Myocyte (in vitro differentiated cells): ENCODE data around the gene KSR2. TPM values are rescaled to one million over a fixed set of nuclear protein-coding genes. Genes with fewer than 3 reads are reported as not detected.

Source experiments
- DNase-seq: peaks from one replicate; pipeline ENCODE4 v3.0.0-alpha.2; 2012; ENCODE audit warnings: low read depth
- total RNA-seq: library from RNA; depleted of rRNA; stranded (reverse); fragments of >200 nt; gene quantifications from 2 replicates; pipeline ENCODE4 v1.2.3, GENCODE V29; 2014

The KSR2 gene
- total RNA-seq, 1 donor from 2014 or later, result not detected

GRCh38 chr12:117587631-117588287 lies 381.0 kb downstream of the KSR2 start:
- DNase-seq, result peak; percentile 24

- no peak for DNase-seq
Observed at GRCh38 chr12:117583677-117584225, 385.0 kb downstream of the KSR2 start.

DNA sequence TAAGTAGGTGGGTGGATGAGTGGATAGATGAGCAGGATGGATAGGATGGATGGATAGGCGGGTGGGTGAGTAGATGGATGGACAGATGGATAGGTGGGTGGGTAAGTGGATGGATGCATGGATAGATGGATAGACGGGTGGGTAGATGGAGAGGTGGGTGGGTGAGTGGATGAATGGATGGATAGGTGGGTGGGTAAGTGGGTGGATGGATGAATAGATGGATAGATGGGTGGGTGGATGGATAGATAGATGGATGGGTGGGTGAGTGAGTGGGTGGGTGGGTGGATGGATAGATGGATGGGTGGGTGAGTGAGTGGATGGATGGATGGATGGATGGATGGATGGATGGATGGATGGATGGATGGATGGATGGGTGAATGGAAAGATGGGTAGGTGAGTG lies 385.7 kb downstream of the KSR2 start:
- DNase-seq, result no peak

DNA sequence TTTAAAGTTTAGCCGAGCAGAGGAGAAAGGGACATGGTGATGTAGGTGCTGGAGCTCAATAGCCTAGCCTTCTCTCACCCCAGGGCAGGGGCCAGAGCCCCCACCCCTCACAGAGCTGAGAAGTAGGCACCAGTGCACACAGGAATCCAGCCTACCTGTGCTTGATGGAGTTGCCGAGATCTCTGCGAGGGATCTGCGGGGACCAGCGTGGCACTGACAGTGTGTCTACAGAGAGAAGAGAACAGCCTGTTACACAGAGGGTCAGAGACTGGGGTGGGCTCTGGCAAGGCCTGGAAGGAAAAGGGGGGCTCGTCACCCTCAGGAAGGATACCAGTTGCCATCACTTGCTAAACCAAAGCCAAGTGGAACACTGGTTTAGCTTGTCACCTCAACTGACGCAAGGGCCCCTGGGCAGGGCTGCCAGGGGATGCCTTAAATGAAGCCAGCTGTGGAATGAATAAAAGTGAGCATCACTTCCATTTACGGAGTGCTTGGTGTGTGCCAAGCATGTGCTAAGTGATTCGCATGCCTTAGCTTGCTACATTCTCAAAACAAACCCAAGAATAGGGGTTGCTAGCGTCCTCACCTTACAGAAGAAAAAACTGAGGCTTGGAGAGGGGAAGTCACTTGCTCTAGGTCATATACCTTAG lies 386.5 kb downstream of the KSR2 start:
- DNase-seq, result no peak

DNA sequence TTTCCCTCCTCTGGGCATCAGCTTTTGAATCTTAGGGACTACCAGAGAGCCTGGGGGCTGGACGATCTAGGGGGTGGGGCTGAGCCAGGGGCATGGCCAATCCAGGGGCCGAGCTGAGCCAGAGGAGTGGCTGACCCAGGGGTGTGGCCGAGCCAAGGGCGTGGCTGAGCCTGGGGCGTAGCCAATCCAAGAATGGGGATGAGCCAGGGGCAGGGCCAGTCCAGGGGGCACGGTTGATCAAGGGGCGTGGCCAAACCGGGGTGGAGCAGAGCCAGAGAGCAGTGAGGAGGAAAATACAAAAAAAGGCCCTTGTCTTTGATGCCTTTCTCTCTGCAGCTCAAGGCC lies 388.1 kb downstream of the KSR2 start:
- no peak for DNase-seq

DNA sequence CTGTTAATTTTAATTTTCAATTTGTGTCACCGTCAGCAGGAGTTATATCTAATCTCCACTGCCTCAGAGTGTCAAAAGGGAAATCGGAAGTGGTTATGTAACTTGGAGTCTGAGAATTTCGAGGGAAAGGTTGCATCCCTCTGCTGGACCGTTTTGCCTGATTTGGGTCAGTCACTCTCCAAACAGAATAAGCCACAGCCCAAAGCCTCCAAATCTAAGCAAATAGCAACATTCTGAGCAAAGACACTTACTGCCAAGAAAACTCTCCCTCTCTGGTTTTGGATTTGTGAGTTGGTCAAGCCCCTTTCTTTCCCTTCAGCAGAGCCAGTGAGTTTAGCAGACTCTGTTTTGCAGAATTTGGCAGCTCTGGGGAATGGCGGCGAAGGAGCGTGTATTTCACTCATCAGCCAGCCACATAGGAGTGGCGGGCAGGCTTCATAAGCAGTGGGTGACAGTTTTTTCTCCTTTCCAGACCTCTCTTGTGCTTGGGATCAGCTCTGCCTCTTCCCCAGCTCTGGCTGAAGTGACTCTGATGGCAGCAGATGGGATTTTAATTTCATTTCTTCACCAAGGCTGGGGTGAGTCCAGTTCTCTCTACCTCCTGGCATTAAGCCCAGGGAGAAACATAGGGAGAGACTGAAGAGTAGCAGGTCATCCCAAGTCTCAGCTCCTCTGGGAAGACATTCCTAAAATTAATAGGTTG lies 388.6 kb downstream of the KSR2 start:
- no peak for DNase-seq

DNA sequence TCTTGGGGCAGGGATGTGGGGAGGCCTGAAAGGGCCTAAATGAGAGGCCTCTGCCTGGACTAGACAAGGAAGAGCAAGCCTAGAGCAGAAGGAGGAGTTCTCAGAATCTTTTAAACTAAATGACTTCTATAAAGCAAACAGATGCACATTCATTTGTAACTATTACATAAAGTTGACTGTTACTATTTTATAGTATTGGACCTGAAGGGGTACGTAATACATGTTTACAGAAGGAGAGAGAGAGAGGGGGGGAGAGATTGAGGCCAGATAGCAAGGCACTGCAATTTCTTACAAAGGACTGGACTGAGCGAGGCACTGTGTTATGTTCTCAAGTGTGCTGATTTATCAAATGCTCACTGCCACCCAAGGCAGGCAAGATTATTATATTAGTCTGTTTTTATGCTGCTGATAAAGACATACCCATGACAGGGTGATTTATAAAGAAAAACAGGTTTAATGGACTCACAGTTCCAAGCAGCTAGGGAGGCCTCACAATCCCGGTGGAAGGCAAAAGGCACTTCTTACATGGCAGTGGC lies 391.6 kb downstream of the KSR2 start:
- DNase-seq, result no peak

GRCh38 chr12:117576053-117576452 lies 392.7 kb downstream of the KSR2 start:
- DNase-seq, result no peak

GRCh38 chr12:117574655-117575054 lies 394.1 kb downstream of the KSR2 start:
- DNase-seq, result no peak

GRCh38 chr12:117572755-117573154 lies 396.0 kb downstream of the KSR2 start:
- DNase-seq, result no peak

DNA sequence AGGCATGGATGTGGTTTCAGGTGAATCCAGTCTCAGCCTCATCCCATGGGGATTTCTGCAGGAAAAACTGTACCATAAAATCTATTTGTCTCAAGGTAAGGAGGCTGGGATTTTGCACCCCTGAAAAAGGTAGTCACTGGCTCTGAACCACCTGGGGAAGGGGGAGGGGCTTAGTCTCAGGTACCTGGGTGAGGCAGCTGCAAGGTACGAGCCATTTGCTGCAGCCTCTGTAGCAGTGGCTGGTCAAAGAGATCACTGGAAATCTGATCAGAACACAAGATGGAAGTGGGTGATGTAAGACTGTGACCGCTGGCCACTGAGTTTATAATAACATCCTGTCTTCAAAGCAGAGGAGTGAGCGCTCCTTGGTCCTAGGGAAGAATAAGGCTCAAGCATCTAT lies 397.5 kb downstream of the KSR2 start:
- DNase-seq, result no peak

DNA sequence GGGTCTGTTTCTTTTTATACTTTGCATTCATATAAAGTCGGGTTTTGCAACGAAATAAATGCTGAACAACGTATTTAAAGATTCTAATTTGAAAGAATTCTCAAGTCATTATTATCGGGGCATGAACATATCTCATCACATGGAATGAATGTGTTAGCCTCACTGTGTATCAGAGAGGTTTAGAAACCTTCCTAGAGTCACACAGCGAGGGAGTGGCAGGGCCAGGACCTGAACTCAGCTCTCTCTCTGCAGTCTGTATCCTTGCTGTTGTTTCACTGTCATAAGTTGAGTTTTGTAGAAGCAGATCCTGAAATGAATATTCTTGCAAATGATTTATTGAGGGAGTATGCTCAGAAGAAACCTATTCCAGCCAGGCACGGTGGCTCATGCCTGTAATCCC lies 398.2 kb downstream of the KSR2 start:
- no peak for DNase-seq

DNA sequence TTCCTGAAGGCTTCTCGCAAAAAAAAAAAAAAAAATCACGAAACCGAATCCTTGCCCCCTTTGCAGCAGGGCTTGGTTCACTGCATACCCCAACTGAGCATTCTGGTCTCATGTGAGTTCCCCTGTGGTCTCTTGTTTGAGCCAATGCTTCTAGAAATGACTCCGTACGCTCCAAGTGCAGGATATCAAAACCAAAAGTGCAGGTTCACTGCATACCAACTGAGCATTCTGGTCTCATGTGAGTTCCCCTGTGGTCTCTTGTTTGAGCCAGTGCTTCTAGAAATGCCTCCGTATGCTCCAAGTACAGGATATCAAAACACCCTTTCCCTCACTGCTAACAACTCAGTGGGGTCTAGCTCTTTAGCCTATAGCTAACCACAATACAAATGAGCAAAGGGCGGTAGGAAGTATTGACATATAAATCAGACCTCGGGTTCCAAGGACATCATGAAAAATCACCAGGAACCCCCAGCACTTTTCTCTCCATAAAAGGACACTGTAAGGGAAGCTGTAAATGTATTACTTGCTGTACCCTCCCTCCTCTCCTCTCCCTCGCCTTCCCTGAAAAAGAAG lies 401.1 kb downstream of the KSR2 start:
- no peak for DNase-seq

DNA sequence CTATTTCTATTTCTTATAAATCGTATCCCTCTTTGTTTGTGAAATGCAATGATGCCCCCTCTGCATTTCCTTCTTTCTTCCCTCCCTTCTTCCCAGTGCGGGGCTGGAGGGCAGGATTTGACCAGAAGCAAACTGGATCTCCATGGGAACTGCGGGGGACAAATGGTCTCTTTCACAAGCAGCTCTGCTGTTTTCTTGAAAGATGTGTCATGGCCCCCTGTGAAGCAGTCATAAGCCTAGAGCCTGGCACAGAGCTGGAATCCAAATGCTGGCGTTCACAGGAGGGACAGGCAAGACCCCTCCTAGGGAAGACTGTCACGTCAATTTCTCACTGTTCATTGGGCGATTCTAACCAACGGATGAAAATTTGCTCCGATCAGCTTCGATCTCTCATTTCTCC lies 403.9 kb downstream of the KSR2 start:
- DNase-seq, result no peak

- no peak for DNase-seq
Observed at GRCh38 chr12:117563706-117564105, 405.1 kb downstream of the KSR2 start.

DNA sequence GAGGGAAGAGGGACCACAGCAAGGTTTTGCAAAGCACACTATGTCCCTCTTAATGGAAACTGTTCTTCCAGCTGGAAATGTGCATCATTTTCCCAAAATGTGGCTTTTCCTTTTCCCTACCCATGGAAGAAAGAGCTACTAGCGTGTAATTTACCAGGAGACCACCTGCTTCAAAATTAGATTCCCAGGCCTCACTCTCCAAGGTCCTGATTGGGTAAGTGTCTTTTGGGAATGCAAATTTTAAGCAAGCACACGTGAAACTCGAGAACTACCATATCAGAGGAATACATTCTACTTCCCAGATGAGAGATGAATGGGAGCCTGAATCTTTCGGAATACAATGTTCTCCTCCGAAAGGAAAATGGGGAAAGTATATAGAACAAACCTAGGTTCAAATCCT lies 405.8 kb downstream of the KSR2 start:
- no peak for DNase-seq

DNA sequence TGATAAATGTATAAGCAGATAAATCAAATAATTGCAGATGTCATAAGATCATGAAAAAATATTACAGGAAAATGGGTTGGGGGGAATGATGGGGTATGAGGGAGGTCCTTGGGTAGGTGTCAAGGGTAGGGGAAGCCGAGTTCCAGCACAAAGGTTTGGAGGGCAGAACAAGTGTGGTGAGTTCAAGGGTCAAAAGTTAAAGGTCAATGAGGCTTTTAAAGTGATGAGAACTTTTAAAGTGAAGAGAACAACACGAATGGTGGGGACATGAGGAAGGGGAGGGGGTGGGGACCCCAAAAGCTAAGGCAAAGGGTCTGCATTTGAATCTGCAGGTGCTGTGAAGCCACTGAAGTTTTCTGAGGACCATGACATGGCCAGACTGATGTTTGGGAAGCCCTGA lies 406.8 kb downstream of the KSR2 start:
- DNase-seq, result no peak

DNA sequence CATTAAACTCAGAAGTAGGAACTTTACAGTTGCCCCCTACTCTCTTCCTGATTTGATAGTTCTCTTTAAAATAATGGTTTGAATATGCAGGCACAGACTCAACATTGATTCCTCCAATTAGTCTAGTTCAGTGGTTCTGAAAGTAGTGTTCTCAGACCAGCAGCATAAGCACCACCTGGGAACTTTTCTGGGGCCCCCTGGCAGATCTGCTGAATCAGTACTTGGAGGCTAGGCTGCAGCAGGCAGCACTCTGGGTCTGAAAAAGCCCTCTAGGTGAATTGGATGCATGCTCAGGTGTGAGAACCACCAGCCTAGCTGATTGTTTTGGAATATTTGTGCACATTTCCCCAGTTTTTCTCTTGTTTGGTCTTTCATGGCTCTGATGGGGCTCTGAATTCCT lies 408.8 kb downstream of the KSR2 start:
- no peak for DNase-seq

- no peak for DNase-seq
Observed at GRCh38 chr12:117555889-117556288, 412.9 kb downstream of the KSR2 start.

- DNase-seq, result no peak
Observed at GRCh38 chr12:117552971-117553370, 415.8 kb downstream of the KSR2 start.

DNA sequence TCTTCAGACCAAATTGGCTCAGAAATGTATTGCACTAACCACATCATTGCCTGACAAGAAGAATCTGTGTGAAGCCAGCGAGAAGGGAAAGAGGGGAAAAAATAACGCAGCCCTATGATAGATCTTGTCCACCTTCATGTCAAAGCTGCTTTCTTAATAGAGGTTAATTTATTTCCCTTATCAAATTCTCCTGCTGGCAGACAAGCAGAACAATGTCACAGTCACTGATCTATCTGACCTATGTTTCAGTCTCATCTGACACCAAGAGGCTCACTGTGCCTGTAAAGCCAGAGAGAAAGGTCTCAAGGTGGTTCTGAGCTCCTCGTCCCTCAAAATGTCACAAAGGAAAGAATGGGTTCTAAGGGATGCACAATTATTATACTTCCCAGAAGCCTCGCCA lies 417.1 kb downstream of the KSR2 start:
- no peak for DNase-seq

DNA sequence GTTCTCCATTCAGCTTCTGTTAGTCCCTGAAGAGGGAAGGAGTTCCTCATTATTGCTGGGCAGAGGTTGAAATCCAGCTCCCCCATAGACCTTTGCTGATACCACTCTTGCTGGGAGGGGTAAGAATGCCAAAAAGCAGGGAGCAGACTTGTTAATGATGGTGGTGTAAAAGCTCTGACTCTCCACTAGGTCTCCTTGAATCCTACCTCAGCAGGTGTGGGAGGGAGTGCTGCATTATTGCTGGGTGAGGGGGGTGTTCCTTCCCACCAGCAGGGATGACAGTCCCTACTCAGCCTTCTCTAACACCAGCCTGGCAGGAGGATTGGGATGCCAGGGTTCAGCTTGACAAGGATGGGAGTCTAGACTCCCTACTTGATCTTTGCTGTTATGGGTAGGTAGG lies 421.6 kb downstream of the KSR2 start:
- DNase-seq, result no peak
